Hippocampal formation (tissue), 2 donors: ENCODE measurements around the gene MRPL53.
"Not testable (repeated sequence)": the region's sequence is repeated elsewhere in the genome, so short reads cannot be mapped to it uniquely, and the experiment has no call there.

Source experiments
- DNase-seq, 2 donors: peaks; one replicate each; lab custom pipeline; 2025; lab: John Stamatoyannopoulos, UW

The MRPL53 gene

GRCh38 chr2:74502720-74503505 lies 30.4 kb upstream of the MRPL53 start:
- no peak for DNase-seq

- DNase-seq: no peak
Observed at GRCh38 chr2:74502147-74502719, 29.8 kb upstream of the MRPL53 start.

GRCh38 chr2:74501335-74502071 lies 29.0 kb upstream of the MRPL53 start:
- DNase-seq: no peak

GRCh38 chr2:74500578-74500946 lies 28.1 kb upstream of the MRPL53 start:
- no peak for DNase-seq

GRCh38 chr2:74499940-74500577 lies 27.6 kb upstream of the MRPL53 start:
- DNase-seq: no peak

GRCh38 chr2:74499267-74499939 lies 26.9 kb upstream of the MRPL53 start, which contains the start of gene LBX2:
Gene LBX2, minus strand, starts transcription at chr2:74499603. Its CDS starts 66 bp downstream, at chr2:74499537.
- no peak for DNase-seq

GRCh38 chr2:74498500-74499266 lies 26.2 kb upstream of the MRPL53 start:
- DNase-seq: no peak

- DNase-seq: no peak
Observed at GRCh38 chr2:74497777-74498499, 25.5 kb upstream of the MRPL53 start.

GRCh38 chr2:74496997-74497776 lies 24.7 kb upstream of the MRPL53 start:
- no peak for DNase-seq

- DNase-seq: no peak
Observed at GRCh38 chr2:74495440-74495839, 23.0 kb upstream of the MRPL53 start.

GRCh38 chr2:74493546-74493945 lies 21.1 kb upstream of the MRPL53 start:
- DNase-seq: no peak

- DNase-seq: no peak
Observed at GRCh38 chr2:74491648-74492544, 19.4 kb upstream of the MRPL53 start.

- no peak for DNase-seq
Observed at GRCh38 chr2:74489906-74490305, 17.4 kb upstream of the MRPL53 start.

GRCh38 chr2:74488643-74489481 lies 16.4 kb upstream of the MRPL53 start:
- DNase-seq: no peak

GRCh38 chr2:74486141-74486540 lies 13.7 kb upstream of the MRPL53 start:
- DNase-seq: no peak

- not testable (repeated sequence) for DNase-seq
Observed at GRCh38 chr2:74483675-74484164, 11.2 kb upstream of the MRPL53 start.
